ENCODE results near the gene ADAMTS17.

Gene ADAMTS17

DNA sequence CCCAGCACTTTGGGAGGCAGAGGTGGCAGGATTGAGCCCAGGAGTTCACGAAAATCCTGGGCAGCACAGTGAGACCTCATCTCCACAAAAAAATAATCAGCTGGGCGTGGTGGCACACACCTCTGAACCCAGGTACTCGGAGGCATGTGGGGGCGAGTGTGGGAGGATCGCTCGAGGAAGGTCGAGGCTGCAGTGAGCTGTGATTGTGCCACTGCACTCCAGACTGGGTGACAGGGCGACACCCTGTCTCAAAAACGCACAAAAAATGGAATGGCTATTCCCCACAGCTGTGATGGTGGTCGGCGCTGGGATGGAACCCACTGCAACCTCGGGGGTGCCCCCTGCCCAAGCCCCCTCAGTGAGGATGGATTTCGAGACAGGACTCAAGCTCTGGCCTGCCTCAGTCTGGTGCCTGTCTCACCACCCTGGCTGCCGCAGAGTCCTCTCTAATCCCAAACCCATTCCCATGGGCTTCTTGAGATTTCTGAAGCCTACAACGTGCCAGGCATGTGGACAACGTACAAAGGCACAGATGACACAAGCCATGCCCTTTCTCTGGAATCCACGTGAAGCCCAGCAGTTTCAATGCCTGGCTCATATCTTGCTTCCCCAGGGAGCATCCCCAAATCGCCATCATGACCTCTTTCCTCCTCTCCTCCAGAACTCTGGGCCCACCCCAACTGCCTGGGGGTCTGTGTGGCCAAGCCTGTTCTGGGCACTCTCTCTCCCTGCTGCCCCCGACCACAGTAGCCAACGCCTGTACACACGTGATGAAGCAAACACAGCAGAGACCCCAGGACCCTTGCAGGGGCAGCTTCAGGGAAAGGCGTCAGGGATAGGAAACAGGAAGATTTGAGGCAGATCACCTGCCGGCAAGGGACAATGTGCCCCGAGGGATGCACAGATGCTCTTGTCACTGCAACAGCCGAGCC is 32.4 kb downstream of the ADAMTS17 start:
- DNase-seq (ENCODE audit: low read depth) = no peak

GRCh38 chr15:100308608-100309007 is 33.2 kb downstream of the ADAMTS17 start:
- no peak for DNase-seq (ENCODE audit: low read depth)

DNA sequence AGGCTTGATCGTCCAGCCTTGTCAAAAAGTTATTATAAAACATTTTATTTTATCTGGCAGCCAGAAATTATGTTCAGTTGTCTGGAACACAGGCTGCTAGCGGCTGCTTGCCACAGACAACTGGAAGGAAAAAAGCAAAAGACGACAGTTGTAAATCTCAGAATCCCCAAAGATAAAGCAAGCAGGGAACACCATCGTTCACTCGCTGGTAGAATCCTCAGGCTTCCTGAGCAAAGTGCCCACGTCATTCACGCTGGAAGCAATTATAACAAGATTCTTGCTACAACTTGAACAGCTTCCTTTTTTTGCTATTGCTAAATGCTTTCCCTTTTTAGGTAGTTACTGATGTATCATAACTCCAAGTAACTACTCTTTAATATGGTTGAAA is 33.6 kb downstream of the ADAMTS17 start:
- no peak for DNase-seq (ENCODE audit: low read depth)

DNA sequence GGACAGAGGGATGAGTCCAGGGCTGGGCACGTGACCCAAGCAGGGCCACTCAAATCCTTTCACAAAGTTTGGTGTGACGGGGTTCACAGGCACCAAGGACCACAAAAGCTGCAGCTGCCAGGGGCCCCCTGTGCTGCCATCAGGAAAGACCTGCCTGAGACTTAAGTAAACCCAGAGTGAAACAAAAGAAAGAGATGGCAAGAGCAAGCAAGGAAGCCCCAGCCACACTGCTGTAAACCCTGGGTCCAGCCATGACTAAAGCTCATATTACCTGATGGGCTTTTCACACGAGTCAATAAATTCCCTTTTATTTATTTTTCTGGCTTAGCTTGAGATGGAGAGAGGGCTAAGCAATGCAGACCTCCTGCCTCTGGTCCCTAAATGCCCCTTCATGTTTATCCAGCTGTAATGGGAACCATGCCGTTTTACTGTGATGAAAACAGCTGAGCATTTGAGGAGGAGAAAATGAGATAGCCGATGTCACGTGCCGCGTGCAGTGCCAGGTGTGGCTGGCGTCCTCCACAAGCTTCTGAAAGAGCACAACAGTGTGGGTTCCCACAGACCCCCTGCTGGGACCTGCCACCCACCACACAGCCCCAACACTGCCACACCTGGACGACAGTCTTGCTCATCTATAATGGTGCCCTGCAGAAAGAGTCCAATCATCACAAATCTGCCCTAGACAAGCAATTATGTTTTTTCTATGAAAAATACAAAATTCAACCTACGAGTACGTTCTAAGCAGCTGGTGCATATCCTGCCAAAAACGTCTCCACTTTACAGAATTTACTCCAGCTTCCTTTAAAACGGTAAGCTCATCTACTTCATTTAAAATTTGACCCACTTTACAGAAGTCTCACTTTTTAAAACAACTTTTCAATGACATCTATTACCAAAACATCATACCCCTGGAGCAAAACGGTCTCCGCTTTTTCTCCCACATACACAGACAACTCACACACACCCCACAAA is 34.2 kb downstream of the ADAMTS17 start:
- no peak for DNase-seq (ENCODE audit: low read depth)

DNA sequence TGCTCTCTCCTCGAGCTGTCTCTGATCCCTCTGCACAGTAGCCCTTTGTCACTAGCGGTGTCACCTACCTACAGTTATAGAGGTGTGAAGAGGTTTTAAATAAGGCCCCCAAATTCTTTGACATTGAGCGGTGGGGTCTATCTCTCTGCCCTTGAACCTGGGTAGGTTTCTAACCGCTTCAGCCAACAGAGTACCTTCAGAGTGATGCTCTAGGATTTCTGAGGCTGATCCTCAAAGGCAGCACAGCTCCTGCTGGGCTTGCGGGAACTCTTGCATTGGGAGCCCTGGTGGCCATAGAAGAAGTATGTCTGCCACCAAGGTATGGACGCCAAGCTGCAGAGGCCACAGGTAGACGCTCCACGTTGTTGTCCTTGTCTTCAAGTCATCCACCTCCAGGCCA is 35.7 kb downstream of the ADAMTS17 start:
- DNase-seq (ENCODE audit: low read depth) = no peak

- no peak for DNase-seq (ENCODE audit: low read depth)
Observed at GRCh38 chr15:100301910-100302431, 39.8 kb downstream of the ADAMTS17 start.

DNA sequence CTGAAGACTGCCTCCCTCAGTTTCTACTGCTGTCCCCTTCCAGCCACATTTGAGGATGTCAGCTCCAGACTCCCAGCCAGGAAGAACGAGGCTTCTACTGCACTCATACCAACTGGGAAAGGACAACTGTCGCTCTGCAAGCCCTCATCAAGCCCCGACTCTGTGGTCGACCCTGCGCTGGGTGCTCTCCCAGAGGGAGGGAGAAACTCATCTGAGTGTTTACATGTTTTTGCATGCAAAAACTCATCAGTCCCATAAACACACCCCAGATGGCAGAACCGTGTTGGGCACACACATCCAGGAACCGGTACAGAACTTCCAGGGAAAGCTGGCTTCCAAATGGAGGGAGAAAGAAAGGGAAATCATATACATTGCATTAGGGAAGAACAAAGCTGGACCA is 43.5 kb downstream of the ADAMTS17 start:
- DNase-seq (ENCODE audit: low read depth) = no peak

DNA sequence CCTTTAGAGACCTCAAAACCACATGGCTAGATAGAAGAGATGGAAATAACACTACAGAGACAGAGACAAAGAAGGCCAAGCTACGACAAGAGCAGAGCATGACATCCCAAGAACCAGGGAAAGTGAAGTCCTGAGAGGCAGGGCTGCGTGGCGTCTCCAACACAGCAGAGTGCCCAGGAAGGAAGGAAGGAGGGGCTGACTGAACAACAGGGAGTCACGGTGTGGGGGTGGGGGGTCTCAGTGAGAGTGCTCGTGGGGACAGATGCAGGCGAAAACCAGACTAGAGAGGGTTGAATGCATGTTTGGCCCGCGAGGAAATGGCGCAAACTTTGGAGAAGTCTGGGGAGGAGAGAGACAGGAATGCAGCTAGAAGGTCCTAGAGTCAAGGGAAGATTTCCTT is 44.0 kb downstream of the ADAMTS17 start:
- DNase-seq (ENCODE audit: low read depth) = no peak

DNA sequence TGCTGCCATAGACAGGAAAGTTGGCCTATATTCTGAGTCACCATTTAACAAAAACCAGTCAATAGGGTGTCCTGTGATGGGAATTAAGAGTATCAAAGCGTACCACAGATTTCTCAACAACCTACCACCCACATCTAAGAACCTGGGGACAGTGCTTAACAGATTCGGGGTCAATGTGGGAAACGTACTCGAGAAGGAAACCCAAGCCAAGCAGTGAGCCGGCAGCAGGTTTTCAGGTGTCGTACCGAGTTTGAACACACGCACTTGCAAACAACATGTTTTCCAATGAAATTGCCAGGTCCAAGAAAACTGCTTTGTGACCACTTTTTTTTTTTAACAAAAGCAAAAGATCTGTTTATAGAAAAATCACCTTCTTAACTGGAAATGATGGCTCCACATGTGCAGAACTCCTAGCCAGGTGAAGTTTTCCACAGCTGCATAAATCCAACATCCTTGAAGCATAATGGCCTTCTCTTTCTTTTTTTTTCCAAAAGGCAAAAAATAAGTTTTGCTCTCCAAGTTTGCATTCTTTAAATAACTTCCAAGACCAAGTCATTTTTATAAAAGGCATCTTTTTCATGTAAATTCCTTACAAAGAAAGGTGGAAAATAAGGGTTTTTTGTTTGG is 45.7 kb downstream of the ADAMTS17 start:
- DNase-seq (ENCODE audit: low read depth) = no peak

DNA sequence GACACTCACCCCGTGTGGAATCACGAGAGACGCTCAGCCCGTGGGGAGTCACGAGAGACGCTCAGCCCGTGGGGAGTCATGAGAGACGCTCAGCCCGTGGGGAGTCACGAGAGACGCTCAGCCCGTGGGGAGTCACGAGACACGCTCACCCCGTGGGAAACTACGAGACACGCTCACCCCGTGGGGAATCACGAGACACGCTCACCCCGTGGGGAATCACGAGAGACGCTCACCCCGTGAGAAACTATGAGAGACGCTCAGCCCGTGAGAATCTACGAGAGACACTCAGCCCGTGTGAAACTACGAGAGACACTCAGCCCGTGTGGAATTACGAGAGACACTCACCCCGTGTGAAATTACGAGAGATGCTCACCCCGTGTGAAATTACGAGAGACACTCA is 49.8 kb downstream of the ADAMTS17 start:
- DNase-seq (ENCODE audit: low read depth) = no peak

DNA sequence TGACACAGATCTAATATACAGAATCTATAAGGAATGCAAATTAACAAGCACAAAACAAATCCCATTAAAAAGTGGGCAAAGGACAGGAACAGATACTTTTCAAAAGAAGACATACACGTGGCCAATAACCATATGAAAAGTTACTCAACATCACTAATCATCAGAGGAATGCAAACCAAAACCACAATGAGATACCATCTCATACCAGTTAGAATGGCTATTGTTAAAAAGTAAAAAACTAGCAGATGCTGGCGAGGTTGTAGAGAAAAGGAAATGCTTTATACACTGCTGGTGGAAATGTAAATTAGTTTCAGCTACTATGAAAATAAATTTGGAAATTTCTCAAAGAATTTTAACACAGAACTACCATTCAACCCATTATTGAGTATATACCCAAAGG is 50.7 kb downstream of the ADAMTS17 start:
- no peak for DNase-seq (ENCODE audit: low read depth)

GRCh38 chr15:100285641-100286295 is 56.0 kb downstream of the ADAMTS17 start:
- no peak for DNase-seq (ENCODE audit: low read depth)

DNA sequence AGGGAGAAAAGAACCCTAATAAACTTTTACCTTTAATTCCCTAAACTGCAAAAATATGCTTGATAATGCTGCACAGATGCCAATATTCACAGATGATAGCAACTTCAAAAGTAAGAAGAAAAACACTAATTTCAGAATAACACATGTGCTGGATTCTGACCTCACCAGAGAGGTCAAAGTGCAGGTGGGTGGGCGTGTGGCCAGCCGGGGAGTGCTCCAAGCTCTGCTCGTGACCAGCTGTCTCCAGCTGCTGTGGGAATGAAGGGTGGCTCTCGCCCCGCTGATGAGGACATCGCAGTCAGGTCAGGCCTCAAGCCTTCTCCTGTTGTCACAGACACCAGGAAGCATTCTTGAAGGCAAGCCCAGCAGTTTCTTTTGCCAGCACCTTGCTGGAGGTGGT is 57.1 kb downstream of the ADAMTS17 start:
- DNase-seq (ENCODE audit: low read depth) = no peak

DNA sequence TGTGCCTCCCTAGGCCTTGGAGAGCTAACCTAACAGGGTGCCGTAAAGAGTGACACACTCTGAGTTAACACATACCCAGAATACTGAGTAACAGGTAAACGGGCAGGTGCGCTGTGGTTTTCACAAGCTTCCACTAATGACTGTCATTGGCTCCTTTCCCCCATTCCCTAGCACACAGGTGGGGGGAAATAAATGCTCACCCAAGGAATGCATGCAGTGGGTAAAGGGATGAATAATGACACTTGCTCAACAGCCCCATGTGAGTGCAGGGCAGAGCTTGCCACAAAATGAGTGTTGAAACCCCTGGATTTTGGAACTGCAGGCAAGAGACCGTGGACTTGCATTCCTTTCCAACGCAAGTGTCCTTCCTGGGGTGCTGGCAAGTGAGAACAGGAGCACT is 57.6 kb downstream of the ADAMTS17 start:
- DNase-seq (ENCODE audit: low read depth) = no peak

DNA sequence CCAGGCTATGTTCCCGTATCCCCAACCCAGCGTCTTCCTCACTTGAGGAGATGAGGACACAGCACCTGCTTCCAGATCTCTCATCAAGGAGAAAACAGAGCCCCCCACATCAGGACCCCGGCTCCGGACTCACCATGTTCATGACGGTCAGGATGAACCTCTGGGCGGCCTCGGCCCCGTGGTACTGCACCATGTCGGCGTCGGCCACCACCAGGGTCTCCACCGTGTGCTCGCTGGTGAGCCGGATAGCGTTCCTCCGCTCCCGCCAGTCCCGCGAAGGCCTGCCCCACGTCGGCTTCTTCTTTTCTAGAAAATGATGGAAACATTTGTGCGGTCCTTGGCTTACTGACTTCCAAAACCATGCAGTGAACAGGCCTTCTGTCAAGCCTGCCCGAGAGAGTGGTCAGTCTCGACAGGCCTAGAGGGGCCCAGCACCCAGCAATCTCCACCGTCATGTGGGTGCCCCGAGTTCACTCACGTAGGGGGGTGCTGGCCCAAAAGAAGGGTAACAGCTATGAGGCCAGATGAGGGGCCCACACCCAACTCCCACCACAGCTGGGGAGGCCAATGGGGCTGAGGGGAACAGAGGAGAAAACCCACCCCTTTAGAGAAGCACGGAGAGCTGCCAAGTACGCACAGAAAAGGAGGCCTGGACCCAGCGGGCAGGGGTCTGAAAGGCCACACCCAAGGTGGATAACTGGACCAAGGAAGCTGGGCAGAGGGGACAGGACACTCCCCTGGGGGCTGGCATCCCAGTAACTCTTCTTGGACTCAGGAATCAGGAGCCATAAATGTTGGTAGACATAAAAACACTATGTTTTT is 60.5 kb downstream of the ADAMTS17 start:
- DNase-seq (ENCODE audit: low read depth) = no peak

DNA sequence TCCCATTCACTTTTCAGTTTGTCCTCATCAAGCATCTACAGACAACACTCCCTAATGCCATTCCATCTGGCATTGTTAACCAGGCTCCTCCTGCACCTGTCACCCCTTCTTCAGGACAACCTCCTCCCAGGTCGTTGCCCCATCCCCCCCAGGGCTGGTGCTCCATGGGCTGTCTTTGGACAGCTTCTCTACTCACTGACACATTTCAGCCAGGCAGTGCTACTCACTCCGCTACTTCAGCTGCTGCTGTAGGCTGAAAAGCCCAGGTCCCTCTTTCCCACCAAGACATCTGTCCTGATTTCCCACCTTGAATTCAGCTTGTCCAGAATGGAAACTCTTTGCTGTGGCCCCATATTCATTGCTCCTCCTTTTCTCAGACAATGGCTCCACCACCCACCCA is 61.9 kb downstream of the ADAMTS17 start:
- DNase-seq (ENCODE audit: low read depth) = no peak

DNA sequence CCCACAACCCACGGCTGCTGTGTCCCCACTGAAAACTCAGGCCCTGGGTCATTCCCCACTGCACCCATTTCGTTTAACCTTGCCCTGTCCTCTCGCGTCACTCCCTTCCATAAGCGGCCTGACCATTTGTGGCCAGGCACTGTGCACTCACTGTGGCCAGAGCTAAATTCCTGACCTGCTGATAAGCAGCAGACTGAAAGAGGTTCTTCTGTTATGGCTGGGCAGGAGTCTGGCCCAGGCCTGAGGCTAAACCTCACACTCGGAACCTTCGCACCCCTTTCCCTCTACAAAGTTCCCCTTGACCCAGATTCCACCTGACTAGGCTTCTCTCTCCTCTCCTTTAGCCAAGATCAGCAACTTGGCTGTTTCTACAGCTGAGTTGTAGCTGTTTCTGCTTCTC is 62.3 kb downstream of the ADAMTS17 start:
- no peak for DNase-seq (ENCODE audit: low read depth)

DNA sequence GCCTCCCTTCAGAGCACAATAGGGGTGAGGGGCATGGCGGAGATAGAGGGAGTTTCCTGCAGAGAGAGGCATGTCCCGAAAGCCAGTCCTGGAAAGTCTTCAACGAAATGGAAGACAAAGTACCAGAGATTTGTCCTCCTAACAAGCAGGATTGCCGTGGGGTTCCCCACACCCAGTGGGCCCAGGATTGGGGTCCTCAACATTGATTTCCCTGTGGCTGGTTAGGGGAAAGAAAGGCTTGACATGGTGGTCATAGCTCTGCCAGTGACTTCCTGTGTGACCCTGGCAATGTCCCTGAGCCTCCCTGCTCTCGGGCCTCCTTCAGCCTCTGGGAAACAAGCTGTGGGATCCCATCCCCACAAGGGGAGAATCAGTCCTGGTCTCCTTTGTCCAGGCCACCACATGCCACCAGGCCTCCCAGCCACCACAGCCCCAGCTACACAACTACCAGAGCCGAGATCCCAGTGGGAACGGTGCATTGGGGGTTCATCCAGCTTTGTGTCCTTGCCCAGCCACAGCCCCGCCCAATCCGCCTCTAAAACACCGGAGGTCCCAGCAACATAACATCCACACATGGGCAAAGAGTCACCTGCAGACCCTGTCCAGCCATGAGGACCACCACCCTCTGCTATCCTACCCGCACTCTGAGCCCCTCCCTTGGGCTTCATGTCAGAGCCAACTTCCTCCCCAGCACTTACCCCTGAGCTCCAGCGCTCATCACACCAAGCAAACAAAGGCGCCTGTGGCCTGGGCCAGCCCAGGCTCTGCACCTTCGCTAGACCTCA is 63.0 kb downstream of the ADAMTS17 start:
- DNase-seq (ENCODE audit: low read depth) = no peak

- no peak for DNase-seq (ENCODE audit: low read depth)
Observed at GRCh38 chr15:100277087-100277855, 64.5 kb downstream of the ADAMTS17 start.
